Sigmoid colon (tissue), 4 donors: ENCODE data around the gene ENKD1.

Experiments
- POLR2A ChIP-seq, 2 donors: fragments of 450-650 bp; IDR thresholded peaks; one replicate each; pipeline ENCODE4 v1.6.1; 2016; ENCODE audit warnings: antibody characterized with exemption in 2 of 2, mild to moderate bottlenecking in 2 of 2, moderate library complexity in 2 of 2
- POLR2AphosphoS5 ChIP-seq, 4 donors: sonication (generic); formaldehyde crosslinking; IDR thresholded peaks; one replicate each; pipeline ENCODE4 v1.6.1; 2017; ENCODE audit warnings: antibody characterized with exemption in 4 of 4
- TF ChIP-seq, protein P1 (sequence below), 4 experiments: fragments of 450-650 bp in 3 of 4; fragments of 200-600 bp in 1 of 4; IDR thresholded peaks; one replicate each; pipeline ENCODE4 v1.5.1; 2016 to 2019; ENCODE audit warnings: antibody characterized with exemption in 4 of 4, mild to moderate bottlenecking in 3 of 4, moderate library complexity in 2 of 4

DNA sequence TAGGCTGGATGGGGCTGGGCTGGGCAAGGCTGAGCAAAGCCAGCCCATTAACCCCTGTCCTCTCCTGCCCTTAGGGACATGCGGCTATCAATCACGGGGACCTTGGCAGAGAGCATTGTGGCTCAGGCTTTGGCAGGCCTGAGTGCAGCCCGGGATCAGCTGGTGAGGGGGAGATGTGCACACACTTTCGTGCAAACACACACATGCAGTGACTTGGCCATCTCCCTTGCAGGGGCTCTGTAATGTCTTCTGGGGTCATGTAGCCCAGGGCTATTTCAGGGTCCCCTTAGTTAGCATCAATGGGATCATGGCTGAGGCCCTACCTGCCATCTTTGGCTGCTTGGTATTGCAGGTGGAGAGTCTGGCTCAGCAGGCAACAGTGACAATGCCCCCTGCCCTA is 14.7 kb downstream of the ENKD1 start:
- TF ChIP-seq, protein P1, sequence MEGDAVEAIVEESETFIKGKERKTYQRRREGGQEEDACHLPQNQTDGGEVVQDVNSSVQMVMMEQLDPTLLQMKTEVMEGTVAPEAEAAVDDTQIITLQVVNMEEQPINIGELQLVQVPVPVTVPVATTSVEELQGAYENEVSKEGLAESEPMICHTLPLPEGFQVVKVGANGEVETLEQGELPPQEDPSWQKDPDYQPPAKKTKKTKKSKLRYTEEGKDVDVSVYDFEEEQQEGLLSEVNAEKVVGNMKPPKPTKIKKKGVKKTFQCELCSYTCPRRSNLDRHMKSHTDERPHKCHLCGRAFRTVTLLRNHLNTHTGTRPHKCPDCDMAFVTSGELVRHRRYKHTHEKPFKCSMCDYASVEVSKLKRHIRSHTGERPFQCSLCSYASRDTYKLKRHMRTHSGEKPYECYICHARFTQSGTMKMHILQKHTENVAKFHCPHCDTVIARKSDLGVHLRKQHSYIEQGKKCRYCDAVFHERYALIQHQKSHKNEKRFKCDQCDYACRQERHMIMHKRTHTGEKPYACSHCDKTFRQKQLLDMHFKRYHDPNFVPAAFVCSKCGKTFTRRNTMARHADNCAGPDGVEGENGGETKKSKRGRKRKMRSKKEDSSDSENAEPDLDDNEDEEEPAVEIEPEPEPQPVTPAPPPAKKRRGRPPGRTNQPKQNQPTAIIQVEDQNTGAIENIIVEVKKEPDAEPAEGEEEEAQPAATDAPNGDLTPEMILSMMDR (IDR thresholded peaks at IDR 0.05): no peak
- TF ChIP-seq POLR2AphosphoS5 (IDR thresholded peaks at IDR 0.05) (no peak), POLR2A (IDR thresholded peaks at IDR 0.05) (no peak)
